HL-60/S4 (cell line): ENCODE data around the gene CYREN.
"Not testable (repeated sequence)": the region's sequence is repeated elsewhere in the genome, so short reads cannot be mapped to it uniquely, and the experiment has no call there.

Experiments
- in situ Hi-C: fragments of 300-500 bp; cut with MboI; formaldehyde crosslinking; loops from 2 replicates; pipeline ENCODE4 v1.14.3; 2022; ENCODE audit warnings: low sequenced_read_pairs

CYREN gene, protein sequence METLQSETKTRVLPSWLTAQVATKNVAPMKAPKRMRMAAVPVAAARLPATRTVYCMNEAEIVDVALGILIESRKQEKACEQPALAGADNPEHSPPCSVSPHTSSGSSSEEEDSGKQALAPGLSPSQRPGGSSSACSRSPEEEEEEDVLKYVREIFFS

GRCh38 chr7:135170274-135170997 lies at the start of gene CYREN:
Gene CYREN, minus strand, starts transcription at chr7:135170707. Its CDS starts 1,785 bp downstream, at chr7:135168922.
- in situ Hi-C loops, result no loop called here

GRCh38 chr7:135217645-135218509 lies 47.4 kb upstream of the CYREN start:
- in situ Hi-C loops, result no loop called here

DNA sequence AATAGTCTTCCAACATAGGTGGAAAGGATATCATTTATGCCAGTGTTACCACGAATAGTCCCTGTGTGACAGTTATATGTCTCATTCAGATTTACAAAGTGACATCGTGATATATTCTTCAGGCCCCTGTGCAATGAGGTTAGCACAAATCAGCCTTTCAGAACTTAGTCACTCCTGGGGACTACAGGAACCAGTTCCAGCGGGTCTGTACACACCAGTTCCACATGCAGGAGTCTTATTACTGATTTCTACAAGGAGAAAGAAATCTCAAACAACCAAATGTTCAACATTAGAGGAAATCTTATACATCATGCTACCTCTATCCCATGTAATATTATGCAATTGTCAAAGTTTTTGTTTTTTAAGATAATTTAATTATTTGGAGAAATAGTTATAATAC lies 45.2 kb upstream of the CYREN start:
- in situ Hi-C loops, result no loop called here

GRCh38 chr7:135215180-135215579 lies 44.7 kb upstream of the CYREN start:
- in situ Hi-C loops, result no loop called here

GRCh38 chr7:135213831-135214230 lies 43.3 kb upstream of the CYREN start:
- in situ Hi-C loops, result no loop called here

GRCh38 chr7:135211946-135212685 lies 41.6 kb upstream of the CYREN start:
- in situ Hi-C loops, result not testable (repeated sequence)

GRCh38 chr7:135211179-135211945 lies 40.9 kb upstream of the CYREN start, which contains the start of gene WDR91:
Gene WDR91, minus strand, starts transcription at chr7:135211526. Its CDS starts 24 bp downstream, at chr7:135211502.
- in situ Hi-C loops, result no loop called here

- in situ Hi-C loops, result no loop called here
Observed at GRCh38 chr7:135210888-135211178, 40.3 kb upstream of the CYREN start.

GRCh38 chr7:135209225-135209834 lies 38.8 kb upstream of the CYREN start:
- in situ Hi-C loops, result no loop called here

GRCh38 chr7:135208102-135208793 lies 37.7 kb upstream of the CYREN start:
- in situ Hi-C loops, result no loop called here

- in situ Hi-C loops, result no loop called here
Observed at GRCh38 chr7:135207406-135208101, 37.0 kb upstream of the CYREN start.

- in situ Hi-C loops, result no loop called here
Observed at GRCh38 chr7:135206941-135207391, 36.5 kb upstream of the CYREN start.

GRCh38 chr7:135205850-135206249 lies 35.3 kb upstream of the CYREN start:
- in situ Hi-C loops, result no loop called here

GRCh38 chr7:135204876-135205275 lies 34.4 kb upstream of the CYREN start:
- in situ Hi-C loops, result no loop called here

DNA sequence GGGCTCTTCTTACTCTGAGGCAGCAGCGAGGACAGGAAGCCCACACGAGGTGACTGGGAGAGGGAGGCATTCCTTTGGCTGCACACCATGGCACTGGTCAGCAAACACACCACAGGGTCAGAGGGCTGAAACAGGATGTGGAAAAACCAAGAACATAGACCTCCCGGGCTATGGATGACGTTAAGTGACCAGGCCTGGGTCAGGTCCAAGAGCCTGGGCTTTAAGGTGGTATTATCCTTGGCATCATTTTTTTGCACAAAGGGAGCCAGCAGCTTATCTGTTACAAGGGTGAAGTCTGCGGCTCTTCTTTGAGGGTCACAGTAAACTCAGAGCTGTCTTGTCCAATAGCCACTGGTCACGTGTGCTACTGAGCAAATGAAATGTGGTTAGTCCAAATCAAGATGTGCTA lies 33.8 kb upstream of the CYREN start:
- in situ Hi-C loops, result no loop called here

- in situ Hi-C loops, result no loop called here
Observed at GRCh38 chr7:135201350-135201749, 30.8 kb upstream of the CYREN start.

GRCh38 chr7:135200821-135201331 lies 30.4 kb upstream of the CYREN start:
- in situ Hi-C loops, result no loop called here

- in situ Hi-C loops, result no loop called here
Observed at GRCh38 chr7:135199439-135199838, 28.9 kb upstream of the CYREN start.
